HL-60 (cell line): ENCODE data around the gene MLST8.

Experiments used
- DNase-seq, 2 experiments: peaks; one replicate each; pipeline ENCODE4 v3.0.0-alpha.2; 2010 to 2020; ENCODE audit warnings: low read depth in 1 of 2, low spot score in 1 of 2
- H3K27ac ChIP-seq: fragments of 250-450 bp; sonication (Bioruptor Pico); replicated peaks from 2 replicates; pipeline ENCODE4 v1.5.1; 2020; ENCODE audit warnings: mild to moderate bottlenecking, moderate library complexity
- H3K27me3 ChIP-seq: fragments of 250-450 bp; sonication (Bioruptor Pico); 2 replicates; pipeline ENCODE4 v1.5.1; 2021; ENCODE audit warnings: mild to moderate bottlenecking, moderate library complexity; ENCODE audit not compliant: insufficient read depth, poor library complexity, severe bottlenecking
- H3K4me3 ChIP-seq: replicated peaks from 2 replicates; pipeline ENCODE4 v1.5.1; 2011; ENCODE audit warnings: mild to moderate bottlenecking, control low read depth, low read length; ENCODE audit not compliant: insufficient read depth
- GABPA ChIP-seq: IDR thresholded peaks from 2 replicates; pipeline ENCODE4 v1.6.1; 2012; ENCODE audit warnings: low read depth
- POLR2AphosphoS5 ChIP-seq: IDR thresholded peaks from 2 replicates; pipeline ENCODE4 v1.6.1; 2012; ENCODE audit warnings: low read depth
- SPI1 ChIP-seq: IDR thresholded peaks from 2 replicates; pipeline ENCODE4 v1.6.1; 2012; ENCODE audit warnings: low read depth, mild to moderate bottlenecking, borderline replicate concordance
- TF ChIP-seq, protein P1 (sequence below): IDR thresholded peaks from 2 replicates; pipeline ENCODE4 v1.6.1; 2012; ENCODE audit warnings: low read depth; ENCODE audit not compliant: insufficient replicate concordance
- TF ChIP-seq, protein P2 (sequence below): IDR thresholded peaks from one replicate; pipeline ENCODE4 v1.5.1; 2011; ENCODE audit warnings: low read length, control low read depth, inconsistent platforms; ENCODE audit not compliant: insufficient read depth

The MLST8 gene

DNA sequence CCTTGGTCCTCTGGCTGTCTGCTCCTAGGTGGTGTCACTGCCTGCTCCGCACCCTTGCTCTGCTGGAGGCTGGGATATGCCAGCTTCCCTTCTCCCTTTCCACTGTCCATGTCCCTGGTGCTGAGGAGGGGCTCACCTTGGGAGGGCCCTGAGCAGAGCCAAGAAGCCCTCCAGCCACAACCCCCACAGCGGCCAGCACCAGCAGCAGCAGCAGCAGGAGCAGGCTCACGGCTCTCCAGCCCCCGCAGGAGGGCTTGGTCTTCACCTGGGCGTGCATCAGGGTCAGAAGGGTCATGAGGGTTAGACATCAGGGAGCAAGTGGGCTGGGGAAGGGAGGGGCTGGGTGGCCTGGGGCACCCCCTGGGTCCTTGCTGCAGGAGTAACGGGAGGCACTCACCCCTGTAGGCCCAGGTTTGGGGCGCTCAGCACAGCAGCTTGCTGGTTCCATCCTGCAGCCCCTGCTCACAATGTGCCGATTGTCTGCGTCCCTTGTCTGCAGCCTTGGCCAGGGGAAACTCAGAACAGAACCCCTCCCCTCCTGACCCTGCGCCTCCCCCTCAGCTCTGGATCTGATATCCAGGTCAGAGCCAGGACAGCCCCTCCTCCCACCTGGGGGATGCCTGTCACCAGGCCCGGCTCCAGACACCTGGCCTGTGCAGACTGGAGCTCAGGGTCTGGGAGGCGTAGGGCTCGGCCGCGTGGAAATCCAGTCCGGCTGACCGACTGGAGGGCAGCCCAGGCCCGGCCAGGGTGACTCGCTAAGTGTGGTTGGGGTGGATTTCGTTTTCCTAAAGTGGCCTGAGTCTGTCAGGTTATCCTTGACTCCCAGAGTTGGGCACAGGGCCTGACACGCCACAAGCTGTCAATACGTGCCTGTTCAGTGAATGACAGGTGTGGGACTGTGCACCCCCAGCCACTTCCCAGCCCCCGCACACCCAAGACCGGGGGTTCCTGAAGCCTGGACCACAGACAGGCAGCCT is 5.4 kb downstream of the MLST8 start, which contains the start of gene BRICD5:
Gene BRICD5, minus strand, starts transcription at position 478 of the 980 bp plus-strand sequence. Its CDS starts 30 bp downstream, at position 448.
- no peak within 1 kb of the TSS for H3K27ac ChIP-seq
- no peak for DNase-seq
- TF ChIP-seq POLR2AphosphoS5 (peak; percentile 23), GABPA (no peak)
- no peak within 1 kb of the TSS for H3K4me3 ChIP-seq
- H3K27me3 ChIP-seq = no peaks in the 10 kb centered on the region

DNA sequence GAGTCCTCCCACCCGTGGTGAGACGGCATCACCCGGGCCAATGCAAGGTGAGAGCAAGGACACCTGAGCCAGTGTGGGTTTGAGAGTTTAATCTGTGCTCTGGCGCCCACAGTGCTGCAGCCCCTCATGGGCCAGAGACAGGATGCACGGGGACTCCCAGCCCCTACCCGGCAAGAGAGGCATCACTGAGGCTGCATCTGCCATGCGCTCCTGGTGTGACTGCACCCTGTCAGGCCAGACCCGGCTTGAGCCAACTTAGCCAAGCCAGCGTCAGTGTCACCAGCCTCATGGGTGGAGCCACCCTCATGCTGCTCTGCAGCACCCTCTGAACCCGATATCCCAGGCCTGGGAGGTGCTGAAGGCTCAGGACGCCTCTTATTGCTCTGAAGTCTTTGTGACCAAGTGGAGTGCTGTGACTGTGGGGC is 6.7 kb downstream of the MLST8 start:
- DNase-seq = peak in 1 of 2 experiments; percentile 18
- Histone ChIP-seq H3K4me3 (peak overlapping the region; percentile 87; the same call in 1 of the 2 replicates), H3K27ac (peak overlapping the region; percentile 60), H3K27me3 (no peaks in the 10 kb centered on the region)
- TF ChIP-seq POLR2AphosphoS5 = peak; percentile 72
- TF ChIP-seq, protein P1, sequence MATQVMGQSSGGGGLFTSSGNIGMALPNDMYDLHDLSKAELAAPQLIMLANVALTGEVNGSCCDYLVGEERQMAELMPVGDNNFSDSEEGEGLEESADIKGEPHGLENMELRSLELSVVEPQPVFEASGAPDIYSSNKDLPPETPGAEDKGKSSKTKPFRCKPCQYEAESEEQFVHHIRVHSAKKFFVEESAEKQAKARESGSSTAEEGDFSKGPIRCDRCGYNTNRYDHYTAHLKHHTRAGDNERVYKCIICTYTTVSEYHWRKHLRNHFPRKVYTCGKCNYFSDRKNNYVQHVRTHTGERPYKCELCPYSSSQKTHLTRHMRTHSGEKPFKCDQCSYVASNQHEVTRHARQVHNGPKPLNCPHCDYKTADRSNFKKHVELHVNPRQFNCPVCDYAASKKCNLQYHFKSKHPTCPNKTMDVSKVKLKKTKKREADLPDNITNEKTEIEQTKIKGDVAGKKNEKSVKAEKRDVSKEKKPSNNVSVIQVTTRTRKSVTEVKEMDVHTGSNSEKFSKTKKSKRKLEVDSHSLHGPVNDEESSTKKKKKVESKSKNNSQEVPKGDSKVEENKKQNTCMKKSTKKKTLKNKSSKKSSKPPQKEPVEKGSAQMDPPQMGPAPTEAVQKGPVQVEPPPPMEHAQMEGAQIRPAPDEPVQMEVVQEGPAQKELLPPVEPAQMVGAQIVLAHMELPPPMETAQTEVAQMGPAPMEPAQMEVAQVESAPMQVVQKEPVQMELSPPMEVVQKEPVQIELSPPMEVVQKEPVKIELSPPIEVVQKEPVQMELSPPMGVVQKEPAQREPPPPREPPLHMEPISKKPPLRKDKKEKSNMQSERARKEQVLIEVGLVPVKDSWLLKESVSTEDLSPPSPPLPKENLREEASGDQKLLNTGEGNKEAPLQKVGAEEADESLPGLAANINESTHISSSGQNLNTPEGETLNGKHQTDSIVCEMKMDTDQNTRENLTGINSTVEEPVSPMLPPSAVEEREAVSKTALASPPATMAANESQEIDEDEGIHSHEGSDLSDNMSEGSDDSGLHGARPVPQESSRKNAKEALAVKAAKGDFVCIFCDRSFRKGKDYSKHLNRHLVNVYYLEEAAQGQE = no peak
- TF ChIP-seq GABPA = no peak
- TF ChIP-seq, protein P2, sequence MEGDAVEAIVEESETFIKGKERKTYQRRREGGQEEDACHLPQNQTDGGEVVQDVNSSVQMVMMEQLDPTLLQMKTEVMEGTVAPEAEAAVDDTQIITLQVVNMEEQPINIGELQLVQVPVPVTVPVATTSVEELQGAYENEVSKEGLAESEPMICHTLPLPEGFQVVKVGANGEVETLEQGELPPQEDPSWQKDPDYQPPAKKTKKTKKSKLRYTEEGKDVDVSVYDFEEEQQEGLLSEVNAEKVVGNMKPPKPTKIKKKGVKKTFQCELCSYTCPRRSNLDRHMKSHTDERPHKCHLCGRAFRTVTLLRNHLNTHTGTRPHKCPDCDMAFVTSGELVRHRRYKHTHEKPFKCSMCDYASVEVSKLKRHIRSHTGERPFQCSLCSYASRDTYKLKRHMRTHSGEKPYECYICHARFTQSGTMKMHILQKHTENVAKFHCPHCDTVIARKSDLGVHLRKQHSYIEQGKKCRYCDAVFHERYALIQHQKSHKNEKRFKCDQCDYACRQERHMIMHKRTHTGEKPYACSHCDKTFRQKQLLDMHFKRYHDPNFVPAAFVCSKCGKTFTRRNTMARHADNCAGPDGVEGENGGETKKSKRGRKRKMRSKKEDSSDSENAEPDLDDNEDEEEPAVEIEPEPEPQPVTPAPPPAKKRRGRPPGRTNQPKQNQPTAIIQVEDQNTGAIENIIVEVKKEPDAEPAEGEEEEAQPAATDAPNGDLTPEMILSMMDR = no peak
- TF ChIP-seq SPI1 = no peak

GRCh38 chr16:2212362-2213324 is 7.4 kb downstream of the MLST8 start:
- H3K4me3 ChIP-seq = peak overlapping the region; percentile 87
- DNase-seq = peak; percentile 52 to 83
- TF ChIP-seq SPI1 (peak; percentile 75; the same call in 1 of the 2 replicates), POLR2AphosphoS5 (peak; percentile 59), GABPA (no peak)
- TF ChIP-seq, protein P1 = no peak
- TF ChIP-seq, protein P2 = no peak
- H3K27ac ChIP-seq = peak overlapping the region; percentile 60
- no peaks in the 10 kb centered on the region for H3K27me3 ChIP-seq
